ENCODE measurements around the gene SMC1B. TPM values are rescaled to one million over a fixed set of nuclear protein-coding genes. Genes with fewer than 3 reads are reported as not detected.

The SMC1B gene
- total RNA-seq, 1 experiment from 2014 or later, result 0.10 TPM

GRCh38 chr22:45381348-45381747 is 32.1 kb downstream of the SMC1B start:
- DNase-seq (ENCODE audit: low read depth, low spot score) (no peak), ATAC-seq (no peak)
- intact Hi-C loops (cut with micrococcal nuclease; ENCODE audit: unreplicated experiment), result no loop called here
- Histone ChIP-seq H3K9me3 (ENCODE audit: control insufficient read depth, insufficient read depth, low read depth, low read length) (no peaks in the 10 kb centered on the region), H3K27me3 (ENCODE audit: control insufficient read depth, insufficient read depth, low read length) (peaks cover 4% of the 10 kb centered on the region; the same call in 1 of the 2 replicates), H3K4me3 (ENCODE audit: low read depth in 2 of 2, low read length in 2 of 2) (no peak overlapping the region), H3K4me1 (ENCODE audit: control insufficient read depth, insufficient read depth, low read length) (no peaks in the 10 kb centered on the region), H3K27ac (ENCODE audit: low read length) (no peak overlapping the region), H3K36me3 (ENCODE audit: control insufficient read depth, insufficient read depth, low read length) (no peaks in the 10 kb centered on the region)
- ChIA-PET POLR2A (no interaction called here), CTCF (no interaction called here)
- in situ Hi-C loops (cut with HindIII; ENCODE audit: low pct_unique_long_range_greater_than_20kb, low sequenced_read_pairs), result no loop called here
- TF ChIP-seq POLR2AphosphoS5 (IDR thresholded peaks at IDR 0.05; ENCODE audit: low read depth, low read length) (no peak), TCF7L2 (IDR thresholded peaks at IDR 0.05; ENCODE audit: low read depth, low read length) (no peak), CTCF (IDR thresholded peaks at IDR 0.05) (no peak), REST (IDR thresholded peaks at IDR 0.05; ENCODE audit: insufficient read depth in 1 of 2, low read depth in 2 of 2, low read length in 1 of 2) (no peak), SIN3A (IDR thresholded peaks at IDR 0.05; ENCODE audit: borderline replicate concordance, insufficient read depth, low read depth, low read length) (no peak)
- BruUV-seq (replicated peaks), result no TSS peak

- intact Hi-C loops (cut with micrococcal nuclease; ENCODE audit: unreplicated experiment), result no loop called here
- Histone ChIP-seq H3K36me3 (ENCODE audit: control insufficient read depth, insufficient read depth, low read length) (no peaks in the 10 kb centered on the region), H3K9me3 (ENCODE audit: control insufficient read depth, insufficient read depth, low read depth, low read length) (no peaks in the 10 kb centered on the region), H3K4me3 (ENCODE audit: low read depth in 2 of 2, low read length in 2 of 2) (no peak overlapping the region), H3K27ac (ENCODE audit: low read length) (no peak overlapping the region), H3K27me3 (ENCODE audit: control insufficient read depth, insufficient read depth, low read length) (no peaks in the 10 kb centered on the region), H3K4me1 (ENCODE audit: control insufficient read depth, insufficient read depth, low read length) (no peaks in the 10 kb centered on the region)
- BruUV-seq (replicated peaks), result no TSS peak
- DNase-seq (ENCODE audit: low read depth, low spot score) (no peak), ATAC-seq (no peak)
- CTCF ChIA-PET, result no interaction called here
- TF ChIP-seq REST (IDR thresholded peaks at IDR 0.05; ENCODE audit: insufficient read depth in 1 of 2, low read depth in 2 of 2, low read length in 1 of 2) (no peak), CTCF (IDR thresholded peaks at IDR 0.05) (no peak), TCF7L2 (IDR thresholded peaks at IDR 0.05; ENCODE audit: low read depth, low read length) (no peak), SIN3A (IDR thresholded peaks at IDR 0.05; ENCODE audit: borderline replicate concordance, insufficient read depth, low read depth, low read length) (no peak), POLR2AphosphoS5 (IDR thresholded peaks at IDR 0.05; ENCODE audit: low read depth, low read length) (no peak)
- POLR2A ChIA-PET, result no interaction called here
- in situ Hi-C loops (cut with HindIII; ENCODE audit: low pct_unique_long_range_greater_than_20kb, low sequenced_read_pairs), result no loop called here
Observed at GRCh38 chr22:45376703-45377102, 36.7 kb downstream of the SMC1B start.
